SH-SY5Y (cell line): ENCODE measurements around the gene DRG1.

Experiments
- GATA2 ChIP-seq: IDR thresholded peaks from 2 replicates; pipeline ENCODE4 v1.6.1; 2011; ENCODE audit warnings: mild to moderate bottlenecking, low read depth, low read length
- GATA3 ChIP-seq: IDR thresholded peaks from 2 replicates; pipeline ENCODE4 v1.6.1; 2011; ENCODE audit warnings: low read depth, mild to moderate bottlenecking, low read length, moderate library complexity

The DRG1 gene

GRCh38 chr22:31399211-31400022 is at the start of gene DRG1:
DRG1 (plus strand) TSS chr22:31399604; CDS start chr22:31399684, 80 bp downstream.
- TF ChIP-seq GATA2 (peak; percentile 77), GATA3 (no peak)

GRCh38 chr22:31349960-31350359 is 49.4 kb upstream of the DRG1 start:
- TF ChIP-seq GATA3 (no peak), GATA2 (no peak)

GRCh38 chr22:31350410-31350863 is 49.0 kb upstream of the DRG1 start:
- no peak for TF ChIP-seq GATA2
- TF ChIP-seq GATA3, result no peak

DNA sequence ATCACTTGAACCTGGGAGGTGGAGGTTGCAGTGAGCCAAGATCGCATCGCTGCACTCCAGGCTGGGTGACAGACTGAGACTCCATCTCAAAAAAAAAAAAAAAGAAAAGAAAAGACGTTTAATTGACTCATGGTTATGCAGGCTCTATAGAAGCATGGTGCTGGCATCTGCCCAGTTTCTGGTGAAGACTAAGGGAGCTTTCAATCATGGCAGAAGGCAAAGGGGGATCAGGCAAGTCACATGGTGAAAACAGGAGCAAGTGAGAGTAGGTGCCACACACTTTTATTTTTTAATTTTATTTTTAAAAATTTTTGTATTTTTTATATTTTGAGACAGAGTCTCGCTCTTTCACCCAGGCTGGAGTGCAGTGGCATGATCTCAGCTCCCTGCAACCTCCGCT is 44.9 kb upstream of the DRG1 start:
- TF ChIP-seq GATA2 (no peak), GATA3 (no peak)

- TF ChIP-seq GATA3, result no peak
- TF ChIP-seq GATA2, result no peak
These were observed 39.4 kb upstream of the DRG1 start for GRCh38 chr22:31360029-31360428.

- TF ChIP-seq GATA2 (no peak), GATA3 (no peak)
These were observed 37.7 kb upstream of the DRG1 start for GRCh38 chr22:31361743-31362142.

DNA sequence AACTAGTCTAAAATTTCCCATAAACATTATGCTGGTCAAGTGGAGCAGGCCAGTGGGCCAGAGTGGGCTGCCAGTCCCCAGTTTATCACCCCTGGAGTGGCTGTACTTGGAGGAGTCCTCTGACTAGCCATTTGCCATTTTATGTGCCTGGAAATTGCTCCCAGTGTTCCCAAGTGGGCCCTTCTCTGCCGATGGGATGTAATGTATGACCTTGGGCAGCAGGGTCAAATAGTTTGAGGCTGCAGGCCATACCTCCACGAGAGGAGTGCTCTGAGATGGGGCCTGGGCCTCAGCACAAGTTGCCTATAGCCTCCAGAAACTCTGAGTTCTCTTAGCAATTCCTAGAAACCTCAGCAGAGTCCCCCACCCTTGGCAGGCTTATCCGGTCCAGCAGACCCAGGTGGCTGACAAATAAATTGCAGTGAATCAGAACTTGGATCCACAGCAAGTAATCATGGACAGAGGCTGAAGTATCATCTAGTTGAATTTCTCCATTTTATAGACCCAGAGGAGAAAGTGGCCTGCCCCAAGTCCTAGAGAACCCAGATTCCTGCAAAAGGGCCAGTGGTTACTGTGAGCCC is 35.4 kb upstream of the DRG1 start:
- TF ChIP-seq GATA3 (no peak), GATA2 (no peak)

- TF ChIP-seq GATA2, result no peak
- TF ChIP-seq GATA3, result no peak
These were observed 32.0 kb upstream of the DRG1 start for GRCh38 chr22:31367426-31367825.

GRCh38 chr22:31377612-31378011 is 21.8 kb upstream of the DRG1 start:
- TF ChIP-seq GATA2, result no peak
- no peak for TF ChIP-seq GATA3

DNA sequence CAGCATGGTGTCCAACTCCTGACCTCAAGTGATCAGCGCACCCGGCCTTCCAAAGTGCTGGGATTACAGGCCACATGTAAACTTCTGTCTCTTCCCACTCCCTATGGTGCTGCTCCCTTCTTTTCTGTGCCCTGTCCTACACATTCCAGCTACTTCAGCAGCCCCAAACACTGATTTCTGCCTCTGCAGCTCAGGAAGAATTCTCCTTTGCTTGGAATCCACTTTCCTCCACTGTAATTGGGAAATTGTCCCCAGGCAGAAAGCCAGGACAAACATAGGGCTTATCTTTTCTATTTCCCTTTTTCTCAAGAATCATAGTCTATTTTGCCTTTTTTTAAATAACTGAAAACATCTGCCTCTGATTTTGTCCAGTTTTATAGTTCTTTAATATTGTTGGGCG is 21.3 kb upstream of the DRG1 start:
- TF ChIP-seq GATA3 (no peak), GATA2 (no peak)

GRCh38 chr22:31393893-31394292 is 5.5 kb upstream of the DRG1 start:
- TF ChIP-seq GATA3 (no peak), GATA2 (no peak)

DNA sequence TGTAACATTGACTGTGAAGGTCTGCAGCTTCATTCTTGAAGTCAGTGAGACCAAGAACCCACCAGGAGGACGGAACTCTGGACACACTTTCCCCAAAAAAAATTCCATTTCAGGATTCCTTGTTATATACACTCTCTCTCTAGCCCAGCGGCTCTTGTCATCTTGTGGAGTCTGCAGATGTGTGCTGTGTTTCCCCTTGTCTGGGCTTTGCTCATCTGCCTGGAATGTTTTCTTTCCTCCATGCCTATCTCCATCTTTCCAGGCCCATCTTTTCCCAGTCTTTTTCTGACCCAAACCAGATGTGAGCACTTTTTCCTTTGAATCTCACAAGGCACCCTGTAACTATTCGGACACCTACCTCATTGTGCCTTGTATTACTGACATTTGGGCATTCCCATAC is 5.1 kb upstream of the DRG1 start:
- TF ChIP-seq GATA3, result no peak
- TF ChIP-seq GATA2, result no peak

GRCh38 chr22:31398231-31398630 is 1.2 kb upstream of the DRG1 start:
- TF ChIP-seq GATA2, result no peak
- no peak for TF ChIP-seq GATA3

DNA sequence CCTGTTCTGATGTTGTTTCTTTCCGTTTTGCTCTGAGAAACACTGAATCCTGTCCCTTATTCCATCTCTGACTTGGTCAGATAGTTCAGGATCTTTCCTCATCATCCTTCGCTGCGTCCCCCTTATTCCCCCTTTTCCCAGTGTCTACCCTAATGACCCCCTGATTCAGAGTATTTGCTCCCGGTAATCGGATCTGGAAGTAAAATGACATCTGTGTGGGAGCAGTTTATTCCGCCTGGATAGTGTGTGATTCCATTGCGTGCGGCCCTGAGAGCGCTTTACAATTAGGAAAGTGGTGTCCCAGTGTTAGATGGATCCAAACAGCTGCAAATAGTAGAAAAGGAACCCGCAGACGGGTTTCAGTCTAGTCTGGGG is 606 bp downstream of the DRG1 start:
- no peak for TF ChIP-seq GATA2
- no peak for TF ChIP-seq GATA3
